Cardiac muscle cell (in vitro differentiated cells and primary cell): ENCODE measurements around the gene METTL21A. TPM values are rescaled to one million over a fixed set of nuclear protein-coding genes. Genes with fewer than 3 reads are reported as not detected.
"Not testable (repeated sequence)": the region's sequence is repeated elsewhere in the genome, so short reads cannot be mapped to it uniquely, and the experiment has no call there.

ENCODE experiments used
- DNase-seq, 2 donors: peaks; one replicate each; pipeline versions ENCODE4 v3.0.0 to v3.0.0-alpha.2; 2010 to 2017; ENCODE audit warnings: low read depth in 1 of 2, low spot score in 1 of 2
- H3K27ac ChIP-seq: fragments of 200-600 bp; sonication (generic); 2 replicates; pipeline ENCODE4 v1.5.1; 2016
- H3K27me3 ChIP-seq: fragments of 200-600 bp; sonication (generic); 2 replicates; pipeline ENCODE4 v1.6.0; 2016; ENCODE audit warnings: control low read depth
- H3K36me3 ChIP-seq: fragments of 200-600 bp; sonication (generic); 2 replicates; pipeline ENCODE4 v1.5.1; 2016; ENCODE audit warnings: control low read depth
- H3K4me1 ChIP-seq: fragments of 200-600 bp; sonication (generic); 2 replicates; pipeline ENCODE4 v1.8.1; 2017; ENCODE audit warnings: low read depth, mild to moderate bottlenecking, mixed run types
- H3K4me3 ChIP-seq: fragments of 200-600 bp; sonication (generic); 2 replicates; pipeline ENCODE4 v1.5.1; 2016; ENCODE audit warnings: mild to moderate bottlenecking
- H3K9me3 ChIP-seq: fragments of 200-600 bp; sonication (generic); 2 replicates; pipeline ENCODE4 v1.5.1; 2017; ENCODE audit warnings: low read depth, mild to moderate bottlenecking, control low read depth
- polyA plus RNA-seq: library from polyadenylated mRNA; unstranded; fragments of >200 nt; fragmentation: Nextera tagmentation; extraction: Ambion mirVana; gene quantifications from 2 replicates; pipeline ENCODE4 v1.2.1, GENCODE V29; 2016
- total RNA-seq: library from RNA; depleted of rRNA; stranded (reverse); fragments of >200 nt; gene quantifications from 2 replicates; pipeline ENCODE4 v1.2.3, GENCODE V29; 2016
- TF ChIP-seq, protein P1 (sequence below): IDR thresholded peaks from 2 replicates; pipeline ENCODE4 v1.5.1; 2012; ENCODE audit warnings: low read depth, mild to moderate bottlenecking, low read length

METTL21A gene
- total and polyA plus RNA-seq, 2 experiments from 2014 or later, result 39.8 to 55.9 TPM

DNA sequence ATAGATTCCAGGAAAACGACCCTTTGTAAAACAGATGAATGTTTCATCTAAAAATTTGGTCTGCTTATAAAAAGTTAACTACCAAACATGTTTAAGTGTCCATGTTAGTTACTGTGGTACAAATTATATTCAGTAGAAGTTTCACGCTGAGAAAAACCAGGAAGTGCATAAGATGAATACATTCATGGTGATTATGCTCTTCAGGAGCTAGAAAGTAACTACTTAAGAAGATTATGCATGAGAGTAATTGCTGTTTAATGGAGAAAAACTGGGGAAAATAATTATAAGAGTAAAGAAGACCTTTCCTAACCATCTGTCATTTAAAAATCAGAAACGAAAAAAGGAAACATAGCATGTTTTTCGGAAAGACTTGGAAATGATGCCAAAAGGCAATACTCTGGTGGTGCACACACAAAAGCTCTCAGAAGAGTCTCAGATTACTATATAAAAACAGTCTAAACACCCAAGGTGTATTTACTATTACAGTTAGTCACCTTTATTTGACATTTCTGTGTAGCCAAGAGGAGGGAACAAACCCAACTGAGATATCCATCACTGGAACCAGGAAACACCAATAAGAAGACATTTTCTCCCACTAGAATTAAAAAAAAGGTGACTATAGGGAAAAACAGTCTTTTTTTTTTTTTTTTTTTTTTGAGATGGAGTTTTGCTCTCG lies 38.8 kb upstream of the METTL21A start:
- H3K27me3 ChIP-seq, result no peaks in the 10 kb centered on the region
- no peak overlapping the region for H3K4me3 ChIP-seq
- no peaks in the 10 kb centered on the region for H3K36me3 ChIP-seq
- no peak overlapping the region for H3K27ac ChIP-seq
- H3K4me1 ChIP-seq, result no peaks in the 10 kb centered on the region
- TF ChIP-seq, protein P1, sequence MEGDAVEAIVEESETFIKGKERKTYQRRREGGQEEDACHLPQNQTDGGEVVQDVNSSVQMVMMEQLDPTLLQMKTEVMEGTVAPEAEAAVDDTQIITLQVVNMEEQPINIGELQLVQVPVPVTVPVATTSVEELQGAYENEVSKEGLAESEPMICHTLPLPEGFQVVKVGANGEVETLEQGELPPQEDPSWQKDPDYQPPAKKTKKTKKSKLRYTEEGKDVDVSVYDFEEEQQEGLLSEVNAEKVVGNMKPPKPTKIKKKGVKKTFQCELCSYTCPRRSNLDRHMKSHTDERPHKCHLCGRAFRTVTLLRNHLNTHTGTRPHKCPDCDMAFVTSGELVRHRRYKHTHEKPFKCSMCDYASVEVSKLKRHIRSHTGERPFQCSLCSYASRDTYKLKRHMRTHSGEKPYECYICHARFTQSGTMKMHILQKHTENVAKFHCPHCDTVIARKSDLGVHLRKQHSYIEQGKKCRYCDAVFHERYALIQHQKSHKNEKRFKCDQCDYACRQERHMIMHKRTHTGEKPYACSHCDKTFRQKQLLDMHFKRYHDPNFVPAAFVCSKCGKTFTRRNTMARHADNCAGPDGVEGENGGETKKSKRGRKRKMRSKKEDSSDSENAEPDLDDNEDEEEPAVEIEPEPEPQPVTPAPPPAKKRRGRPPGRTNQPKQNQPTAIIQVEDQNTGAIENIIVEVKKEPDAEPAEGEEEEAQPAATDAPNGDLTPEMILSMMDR, result no peak
- H3K9me3 ChIP-seq, result no peaks in the 10 kb centered on the region
- DNase-seq, result no peak

DNA sequence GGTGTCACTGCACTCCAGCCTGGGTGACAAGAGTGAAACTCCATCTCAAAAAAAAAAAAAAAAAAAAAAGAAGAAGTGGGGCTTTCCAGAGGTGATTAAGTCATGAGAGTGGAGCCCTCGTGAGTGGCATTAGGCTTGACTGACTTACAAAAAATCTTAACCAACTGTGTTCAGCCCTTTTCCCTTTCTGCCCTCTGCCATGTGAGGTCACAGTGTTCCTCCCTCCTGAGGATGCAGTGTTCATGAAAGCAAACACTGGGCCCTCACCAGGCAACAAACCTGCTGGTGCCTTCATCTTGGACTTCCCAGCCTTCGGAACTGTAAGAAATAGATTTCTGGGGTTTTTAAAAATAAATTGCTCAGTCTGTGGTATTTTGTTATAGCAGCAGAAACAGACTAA lies 37.0 kb upstream of the METTL21A start:
- no peak for DNase-seq
- Histone ChIP-seq H3K27ac (no peak overlapping the region), H3K4me1 (no peaks in the 10 kb centered on the region), H3K27me3 (no peaks in the 10 kb centered on the region), H3K9me3 (no peaks in the 10 kb centered on the region), H3K4me3 (no peak overlapping the region), H3K36me3 (no peaks in the 10 kb centered on the region)
- TF ChIP-seq, protein P1, result no peak

DNA sequence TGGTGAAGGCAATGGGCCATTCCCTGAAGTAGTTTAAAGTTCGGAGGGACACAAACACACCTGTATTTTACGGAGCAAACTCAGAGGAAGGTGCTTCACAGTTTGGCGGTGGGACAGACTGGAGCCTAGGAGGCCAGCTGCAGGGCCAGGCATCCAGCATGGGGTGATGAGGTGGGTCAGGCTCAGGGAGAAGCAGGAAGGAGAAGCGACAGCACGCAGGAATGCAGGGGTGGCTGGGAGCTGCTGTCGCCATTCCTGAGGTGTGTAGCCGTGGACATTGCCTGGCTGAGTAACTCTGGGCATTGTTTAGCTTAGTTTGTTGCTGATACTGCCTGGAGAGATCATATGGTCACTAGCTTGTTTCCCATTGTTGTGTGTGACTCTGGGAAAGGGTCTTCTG lies 35.8 kb upstream of the METTL21A start:
- Histone ChIP-seq H3K4me1 (no peaks in the 10 kb centered on the region), H3K9me3 (no peaks in the 10 kb centered on the region), H3K27me3 (no peaks in the 10 kb centered on the region), H3K27ac (no peak overlapping the region), H3K36me3 (no peaks in the 10 kb centered on the region), H3K4me3 (no peak overlapping the region)
- DNase-seq, result no peak
- TF ChIP-seq, protein P1, result no peak

DNA sequence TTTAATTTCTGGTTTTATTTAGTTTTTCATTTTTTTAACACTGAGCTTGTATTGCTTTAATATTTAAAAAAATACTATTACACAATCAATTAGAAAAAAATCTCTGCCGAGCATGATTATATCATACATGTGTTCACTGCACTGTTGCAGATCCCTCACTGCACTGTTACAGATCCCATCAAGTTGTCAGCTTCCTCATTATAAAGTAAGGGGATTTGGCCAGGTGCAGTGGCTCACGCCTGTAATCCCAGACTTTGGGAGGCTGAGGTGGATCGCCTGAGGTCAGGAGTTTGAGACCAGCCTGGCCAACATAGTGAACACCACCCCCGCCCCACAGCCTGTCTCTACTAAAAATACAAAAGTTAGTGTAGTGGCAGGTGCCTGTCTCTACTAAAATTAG lies 33.0 kb upstream of the METTL21A start:
- H3K9me3 ChIP-seq, result no peaks in the 10 kb centered on the region
- no peaks in the 10 kb centered on the region for H3K27me3 ChIP-seq
- TF ChIP-seq, protein P1, result no peak
- no peak overlapping the region for H3K4me3 ChIP-seq
- no peaks in the 10 kb centered on the region for H3K4me1 ChIP-seq
- DNase-seq, result no peak
- no peak overlapping the region for H3K27ac ChIP-seq
- no peaks in the 10 kb centered on the region for H3K36me3 ChIP-seq

DNA sequence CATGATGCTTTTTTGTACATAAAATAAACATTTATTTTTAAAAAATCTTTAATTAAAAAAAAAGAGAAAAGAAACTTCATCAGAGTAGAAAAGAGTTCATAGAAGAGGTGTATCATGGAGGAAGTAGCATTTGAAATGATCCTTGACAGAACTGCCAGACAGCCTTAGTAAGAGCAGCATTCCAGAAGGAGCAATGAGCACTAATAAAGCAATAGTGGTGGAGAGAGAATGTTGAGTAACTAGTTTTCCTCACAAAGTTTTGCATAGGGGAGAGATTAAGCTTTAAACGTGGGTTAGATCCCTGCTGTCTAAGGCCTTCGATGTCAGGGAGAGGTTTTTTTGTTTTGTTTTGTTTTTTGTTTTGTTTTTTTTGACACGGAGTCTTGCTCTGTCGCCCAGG lies 29.8 kb upstream of the METTL21A start:
- DNase-seq, result no peak
- no peaks in the 10 kb centered on the region for H3K4me1 ChIP-seq
- H3K36me3 ChIP-seq, result no peaks in the 10 kb centered on the region
- H3K4me3 ChIP-seq, result no peak overlapping the region
- H3K27me3 ChIP-seq, result no peaks in the 10 kb centered on the region
- TF ChIP-seq, protein P1, result no peak
- no peak overlapping the region for H3K27ac ChIP-seq
- H3K9me3 ChIP-seq, result no peaks in the 10 kb centered on the region

DNA sequence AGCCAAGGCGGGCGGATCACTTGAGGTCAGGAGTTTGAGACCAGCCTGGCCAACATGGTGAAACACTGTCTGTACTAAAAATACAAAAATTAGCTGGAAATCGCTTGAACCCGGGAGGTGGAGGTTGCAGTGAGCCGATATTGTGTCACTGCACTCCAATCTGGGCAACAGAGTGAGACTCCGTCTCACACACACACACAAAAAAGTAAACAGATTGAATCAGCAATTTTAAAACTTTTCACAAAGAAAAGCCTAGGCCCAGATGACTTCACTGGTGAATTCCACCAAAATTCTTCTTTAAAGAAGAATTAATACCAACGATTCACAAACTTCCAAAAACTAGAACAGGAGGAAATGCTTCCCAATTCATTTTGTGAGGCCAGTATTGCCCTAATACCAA lies 21.4 kb upstream of the METTL21A start:
- H3K4me1 ChIP-seq, H3K27me3 ChIP-seq, DNase-seq, H3K9me3 ChIP-seq, H3K4me3 ChIP-seq, H3K36me3 ChIP-seq, H3K27ac ChIP-seq: not testable (repeated sequence)
